DND-41 (cell line): ENCODE data around the gene COX15.

Experiments
- EZH2 ChIP-seq: IDR thresholded peaks from 3 replicates; pipeline ENCODE4 v1.6.1; 2012; ENCODE audit warnings: borderline replicate concordance, low read depth, mild to moderate bottlenecking, moderate library complexity, low read length, inconsistent platforms; ENCODE audit not compliant: severe bottlenecking
- TF ChIP-seq, protein P1 (sequence below): IDR thresholded peaks from 2 replicates; pipeline ENCODE4 v1.5.1; 2012; ENCODE audit warnings: borderline replicate concordance, low read length, moderate library complexity, mild to moderate bottlenecking; ENCODE audit not compliant: poor library complexity, severe bottlenecking; ENCODE audit errors: extremely low read depth

DNA sequence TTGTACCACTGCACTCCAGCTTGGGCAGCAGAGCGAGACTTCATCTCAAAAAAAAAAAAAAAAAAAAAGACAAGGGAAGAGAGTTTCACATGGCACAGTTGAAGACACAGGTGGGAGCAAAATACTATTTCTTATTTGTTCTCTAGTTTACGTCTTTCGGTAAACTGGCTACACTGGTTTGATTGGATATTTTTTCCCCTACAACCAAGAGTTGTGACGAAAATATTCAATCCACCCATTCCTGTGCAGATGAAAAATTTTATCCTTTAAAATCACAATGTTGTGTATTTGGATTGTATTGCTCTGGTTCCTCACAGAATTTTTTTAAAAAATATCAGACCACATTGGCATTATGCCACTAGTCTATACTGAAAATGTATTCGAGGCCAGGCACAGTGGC is 36.0 kb upstream of the COX15 start:
- TF ChIP-seq, protein P1, sequence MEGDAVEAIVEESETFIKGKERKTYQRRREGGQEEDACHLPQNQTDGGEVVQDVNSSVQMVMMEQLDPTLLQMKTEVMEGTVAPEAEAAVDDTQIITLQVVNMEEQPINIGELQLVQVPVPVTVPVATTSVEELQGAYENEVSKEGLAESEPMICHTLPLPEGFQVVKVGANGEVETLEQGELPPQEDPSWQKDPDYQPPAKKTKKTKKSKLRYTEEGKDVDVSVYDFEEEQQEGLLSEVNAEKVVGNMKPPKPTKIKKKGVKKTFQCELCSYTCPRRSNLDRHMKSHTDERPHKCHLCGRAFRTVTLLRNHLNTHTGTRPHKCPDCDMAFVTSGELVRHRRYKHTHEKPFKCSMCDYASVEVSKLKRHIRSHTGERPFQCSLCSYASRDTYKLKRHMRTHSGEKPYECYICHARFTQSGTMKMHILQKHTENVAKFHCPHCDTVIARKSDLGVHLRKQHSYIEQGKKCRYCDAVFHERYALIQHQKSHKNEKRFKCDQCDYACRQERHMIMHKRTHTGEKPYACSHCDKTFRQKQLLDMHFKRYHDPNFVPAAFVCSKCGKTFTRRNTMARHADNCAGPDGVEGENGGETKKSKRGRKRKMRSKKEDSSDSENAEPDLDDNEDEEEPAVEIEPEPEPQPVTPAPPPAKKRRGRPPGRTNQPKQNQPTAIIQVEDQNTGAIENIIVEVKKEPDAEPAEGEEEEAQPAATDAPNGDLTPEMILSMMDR: no peak
- no peak for TF ChIP-seq EZH2
